SK-N-SH treated with all-trans-retinoic acid at 6 μM for 48 hours (cell line): Measurements from ENCODE around the gene ONECUT3.

Experiments used
- ATAC-seq: fragments of 200-7000 bp; cut with Tn5 transposase; 3 replicates; pipeline ENCODE4 v1.9.1; 2020; ENCODE audit warnings: mild to moderate bottlenecking, moderate library complexity
- ARNTL ChIP-seq: fragments of 450-650 bp; formaldehyde crosslinking; IDR thresholded peaks from 2 replicates; pipeline ENCODE4 v1.5.0; 2020; ENCODE audit warnings: low read depth, mild to moderate bottlenecking, moderate library complexity, borderline replicate concordance
- CREB5 ChIP-seq: fragments of 250-450 bp; sonication (Bioruptor Pico); IDR thresholded peaks from 2 replicates; pipeline ENCODE4 v1.5.1; 2020; ENCODE audit warnings: low read depth, mild to moderate bottlenecking, moderate library complexity
- CSDC2 ChIP-seq: fragments of 250-450 bp; sonication (Bioruptor Pico); IDR thresholded peaks from 2 replicates; pipeline ENCODE4 v1.5.0; 2020; ENCODE audit warnings: mild to moderate bottlenecking, moderate library complexity
- ESRRG ChIP-seq: fragments of 250-450 bp; sonication (Bioruptor Pico); IDR thresholded peaks from 2 replicates; pipeline ENCODE4 v1.6.1; 2021; ENCODE audit warnings: mild to moderate bottlenecking
- GLIS3 ChIP-seq: fragments of 250-450 bp; sonication (Bioruptor Pico); IDR thresholded peaks from 2 replicates; pipeline ENCODE4 v1.5.0; 2020; ENCODE audit warnings: mild to moderate bottlenecking, moderate library complexity
- ISL1 ChIP-seq: fragments of 250-450 bp; sonication (Bioruptor Pico); IDR thresholded peaks from 2 replicates; pipeline ENCODE4 v2.1.2; 2022; ENCODE audit warnings: mild to moderate bottlenecking, moderate library complexity
- OSR1 ChIP-seq: fragments of 250-450 bp; sonication (Bioruptor Pico); IDR thresholded peaks from 2 replicates; pipeline ENCODE4 v1.8.0; 2022; ENCODE audit warnings: moderate library complexity, mild to moderate bottlenecking, inconsistent platforms
- PATZ1 ChIP-seq: fragments of 250-450 bp; sonication (Bioruptor Pico); IDR thresholded peaks from 2 replicates; pipeline ENCODE4 v1.8.0; 2020; ENCODE audit warnings: mild to moderate bottlenecking, moderate library complexity, borderline replicate concordance
- POU6F1 ChIP-seq: fragments of 250-450 bp; sonication (Bioruptor Pico); IDR thresholded peaks from 2 replicates; pipeline ENCODE4 v1.8.0; 2021; ENCODE audit warnings: low read depth, mild to moderate bottlenecking, moderate library complexity, borderline replicate concordance
- PPARA ChIP-seq: fragments of 250-450 bp; sonication (Bioruptor Pico); IDR thresholded peaks from 2 replicates; pipeline ENCODE4 v1.5.0; 2020; ENCODE audit warnings: mild to moderate bottlenecking, borderline replicate concordance
- RARB ChIP-seq: fragments of 250-450 bp; sonication (Bioruptor Pico); IDR thresholded peaks from 2 replicates; pipeline ENCODE4 v1.8.0; 2021; ENCODE audit warnings: mild to moderate bottlenecking, moderate library complexity
- SNAI2 ChIP-seq: fragments of 250-450 bp; sonication (Bioruptor Pico); IDR thresholded peaks from 2 replicates; pipeline ENCODE4 v1.5.0; 2020; ENCODE audit warnings: mild to moderate bottlenecking, moderate library complexity
- TCF4 ChIP-seq: fragments of 250-450 bp; sonication (Bioruptor Pico); IDR thresholded peaks from 2 replicates; pipeline ENCODE4 v1.8.0; 2021; ENCODE audit warnings: mild to moderate bottlenecking, moderate library complexity, borderline replicate concordance
- TSHZ2 ChIP-seq: fragments of 250-450 bp; sonication (Bioruptor Pico); IDR thresholded peaks from 2 replicates; pipeline ENCODE4 v1.5.0; 2020; ENCODE audit warnings: mild to moderate bottlenecking, moderate library complexity
- ZC3H10 ChIP-seq: fragments of 250-450 bp; sonication (Bioruptor Pico); IDR thresholded peaks from 2 replicates; pipeline ENCODE4 v1.5.1; 2021; ENCODE audit warnings: mild to moderate bottlenecking, moderate library complexity
- ZFP30 ChIP-seq: fragments of 450-650 bp; formaldehyde crosslinking; IDR thresholded peaks from 2 replicates; pipeline ENCODE4 v1.5.0; 2022; ENCODE audit warnings: mild to moderate bottlenecking, moderate library complexity
- ZNF565 ChIP-seq: fragments of 450-650 bp; formaldehyde crosslinking; conservative IDR thresholded peaks from 2 replicates; pipeline ENCODE4 v1.5.0; 2020; ENCODE audit warnings: low read depth, mild to moderate bottlenecking, moderate library complexity
- ZNF70 ChIP-seq: fragments of 450-650 bp; formaldehyde crosslinking; IDR thresholded peaks from 2 replicates; pipeline ENCODE4 v1.5.0; 2020; ENCODE audit warnings: mild to moderate bottlenecking, moderate library complexity
- ZNF8 ChIP-seq: fragments of 450-650 bp; formaldehyde crosslinking; IDR thresholded peaks from 2 replicates; pipeline ENCODE4 v1.5.0; 2020; ENCODE audit warnings: mild to moderate bottlenecking, moderate library complexity
- TF ChIP-seq, protein P1 (sequence below): fragments of 250-450 bp; sonication (Bioruptor Pico); IDR thresholded peaks from 2 replicates; pipeline ENCODE4 v1.5.1; 2021; ENCODE audit warnings: mild to moderate bottlenecking, moderate library complexity

ONECUT3 gene

GRCh38 chr19:1807030-1807694 is 53.9 kb downstream of the ONECUT3 start:
- ATAC-seq = no peak

DNA sequence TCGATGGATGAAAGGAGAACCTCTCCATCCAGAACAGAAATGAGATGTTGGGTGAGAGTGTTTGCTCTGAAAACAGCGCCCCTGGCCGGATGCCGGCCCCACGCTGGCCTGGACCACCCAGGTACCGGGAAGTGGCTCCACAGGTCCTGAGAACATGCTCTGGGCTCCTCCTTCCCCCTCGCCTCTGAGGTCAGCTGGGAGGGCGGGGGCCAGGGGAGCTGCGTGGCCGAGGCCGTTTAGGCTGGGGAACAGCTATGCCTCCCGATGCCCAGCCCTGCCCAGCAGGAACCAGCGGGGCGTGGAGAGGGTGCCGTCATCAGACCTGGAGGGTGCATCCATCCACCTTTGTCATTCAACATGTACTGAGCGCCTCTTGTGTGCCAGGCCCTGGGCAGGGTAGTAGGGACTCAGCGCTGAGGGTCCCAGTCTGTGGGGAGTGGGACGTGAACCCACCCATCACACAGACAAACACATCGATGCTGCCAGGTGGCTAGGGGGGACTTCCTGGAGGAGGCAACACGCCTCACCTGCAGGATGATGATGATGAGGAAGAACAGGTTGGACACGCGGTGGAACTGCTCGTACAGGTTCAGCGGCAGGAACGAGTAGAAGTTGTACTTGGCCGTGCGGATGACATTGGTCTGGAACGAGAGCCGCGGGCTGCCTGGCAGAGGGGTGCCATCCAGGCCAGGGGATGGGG is 54.5 kb downstream of the ONECUT3 start:
- ATAC-seq = no peak
- TF ChIP-seq ESRRG (CRISPR knock-in tag) = no peak
- TF ChIP-seq TSHZ2 (CRISPR knock-in tag) = no peak
- no peak for TF ChIP-seq ZFP30 (CRISPR knock-in tag)
- TF ChIP-seq PPARA (CRISPR knock-in tag) = no peak

More at GRCh38 chr19:1807030-1807694, 53.9 kb downstream of the ONECUT3 start:
- TF ChIP-seq RARB (no peak), ZC3H10 (CRISPR knock-in tag) (no peak), TSHZ2 (CRISPR knock-in tag) (no peak), ARNTL (CRISPR knock-in tag) (no peak), CSDC2 (CRISPR knock-in tag) (no peak), SNAI2 (CRISPR knock-in tag) (no peak), OSR1 (CRISPR knock-in tag) (no peak), ZNF565 (no peak), POU6F1 (no peak), GLIS3 (no peak)
- TF ChIP-seq, all 23 proteins: peak for 0

GRCh38 chr19:1808395-1808731 is 55.1 kb downstream of the ONECUT3 start:
- no peak for ATAC-seq
- TF ChIP-seq, protein P1, sequence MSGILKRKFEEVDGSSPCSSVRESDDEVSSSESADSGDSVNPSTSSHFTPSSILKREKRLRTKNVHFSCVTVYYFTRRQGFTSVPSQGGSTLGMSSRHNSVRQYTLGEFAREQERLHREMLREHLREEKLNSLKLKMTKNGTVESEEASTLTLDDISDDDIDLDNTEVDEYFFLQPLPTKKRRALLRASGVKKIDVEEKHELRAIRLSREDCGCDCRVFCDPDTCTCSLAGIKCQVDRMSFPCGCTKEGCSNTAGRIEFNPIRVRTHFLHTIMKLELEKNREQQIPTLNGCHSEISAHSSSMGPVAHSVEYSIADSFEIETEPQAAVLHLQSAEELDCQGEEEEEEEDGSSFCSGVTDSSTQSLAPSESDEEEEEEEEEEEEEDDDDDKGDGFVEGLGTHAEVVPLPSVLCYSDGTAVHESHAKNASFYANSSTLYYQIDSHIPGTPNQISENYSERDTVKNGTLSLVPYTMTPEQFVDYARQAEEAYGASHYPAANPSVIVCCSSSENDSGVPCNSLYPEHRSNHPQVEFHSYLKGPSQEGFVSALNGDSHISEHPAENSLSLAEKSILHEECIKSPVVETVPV (CRISPR knock-in tag) = no peak
- no peak for TF ChIP-seq ZFP30 (CRISPR knock-in tag)
- no peak for TF ChIP-seq TCF4 (CRISPR knock-in tag)
- TF ChIP-seq ESRRG (CRISPR knock-in tag) = no peak
- TF ChIP-seq ZNF8 (CRISPR knock-in tag) = no peak
- no peak for TF ChIP-seq SNAI2 (CRISPR knock-in tag)
- no peak for TF ChIP-seq ZC3H10 (CRISPR knock-in tag)
- TF ChIP-seq ISL1 (CRISPR knock-in tag) = no peak
- no peak for TF ChIP-seq OSR1 (CRISPR knock-in tag)
- no peak for TF ChIP-seq ARNTL (CRISPR knock-in tag)
- TF ChIP-seq CREB5 (CRISPR knock-in tag) = no peak
- no peak for TF ChIP-seq PATZ1 (CRISPR knock-in tag)
- no peak for TF ChIP-seq ZNF70 (CRISPR knock-in tag)
- TF ChIP-seq CSDC2 (CRISPR knock-in tag) = no peak
